T-cell (primary cell): ENCODE data around the gene GART. TPM values are rescaled to one million over a fixed set of nuclear protein-coding genes. Genes with fewer than 3 reads are reported as not detected.

Source experiments
- ATAC-seq, 4 experiments: fragments of 200-7000 bp in 3 of 4; fragments of 150-1000 bp in 1 of 4; cut with Tn5 transposase; replicated peaks in 1 of 4; 1 replicate in 3 of 4; 2 replicates in 1 of 4; pipeline ENCODE4 v1.10.0; 2021; ENCODE audit warnings: moderate library complexity in 3 of 4, mild to moderate bottlenecking in 2 of 4, moderate number of reproducible peaks in 1 of 4
- CTCF ChIA-PET, 2 donors: fragments of 300-600 bp; sonication (Branson Sonifier 250); formaldehyde crosslinking; loops; one replicate each; lab custom pipeline; 2022; ENCODE audit warnings: antibody characterized with exemption in 2 of 2; lab: Charles Lee
- POLR2A ChIA-PET, 2 donors: fragments of 300-600 bp; sonication (Branson Sonifier 250); formaldehyde crosslinking; loops; one replicate each; lab custom pipeline; 2022; ENCODE audit warnings: antibody characterized with exemption in 2 of 2; lab: Charles Lee
- DNase-seq, 35 experiments: peaks; one replicate each; pipeline versions ENCODE4 v3.0.0 to v3.0.0-alpha.2; 2013 to 2023
- H3K27ac ChIP-seq: one replicate; pipeline ENCODE4 v1.5.1; 2013; ENCODE audit warnings: low read length
- H3K27me3 ChIP-seq, 2 experiments: replicated peaks in 1 of 2; 1 replicate in 1 of 2; 2 replicates in 1 of 2; pipeline versions ENCODE4 v1.6.1 to v1.7.0; 2013; ENCODE audit warnings: low read length in 1 of 2, mixed read lengths in 1 of 2; ENCODE audit not compliant: control insufficient read depth in 2 of 2, insufficient read depth in 2 of 2; ENCODE audit errors: extremely low read depth in 1 of 2
- H3K36me3 ChIP-seq, 2 donors: 1 replicate in 1 of 2; 2 replicates in 1 of 2; pipeline versions ENCODE4 v1.6.1 to v1.7.0; 2013; ENCODE audit warnings: low read length in 1 of 2; ENCODE audit not compliant: control insufficient read depth in 2 of 2, insufficient read depth in 1 of 2; ENCODE audit errors: extremely low read depth in 1 of 2
- H3K4me1 ChIP-seq, 2 experiments: 1 replicate in 1 of 2; 2 replicates in 1 of 2; pipeline versions ENCODE4 v1.6.1 to v1.7.0; 2013; ENCODE audit warnings: low read length in 2 of 2, mixed read lengths in 1 of 2; ENCODE audit not compliant: insufficient read depth in 2 of 2, control insufficient read depth in 1 of 2; ENCODE audit errors: extremely low read depth in 1 of 2
- H3K4me3 ChIP-seq, 2 donors: 1 replicate in 1 of 2; 2 replicates in 1 of 2; pipeline versions ENCODE4 v1.5.1 to v1.7.0; 2013; ENCODE audit warnings: mild to moderate bottlenecking in 2 of 2, low read length in 1 of 2, moderate library complexity in 1 of 2; ENCODE audit not compliant: control insufficient read depth in 1 of 2; ENCODE audit errors: extremely low read depth in 1 of 2
- H3K9me3 ChIP-seq: 2 replicates; pipeline ENCODE4 v1.7.0; 2013
- H3K27ac Mint-ChIP-seq, 2 donors: one replicate each; pipeline ENCODE4 v1.8.0; 2020 to 2021; ENCODE audit warnings: mild to moderate bottlenecking in 2 of 2, mixed read lengths in 2 of 2
- H3K27me3 Mint-ChIP-seq, 2 donors: one replicate each; pipeline ENCODE4 v1.8.0; 2021 to 2022; ENCODE audit warnings: mixed read lengths in 2 of 2
- H3K36me3 Mint-ChIP-seq: one replicate; pipeline ENCODE4 v1.8.0; 2021; ENCODE audit warnings: mixed read lengths
- H3K4me1 Mint-ChIP-seq, 3 donors: one replicate each; pipeline ENCODE4 v1.8.0; 2020 to 2022; ENCODE audit warnings: mixed read lengths in 3 of 3, mild to moderate bottlenecking in 1 of 3
- H3K4me3 Mint-ChIP-seq, 3 donors: one replicate each; pipeline ENCODE4 v1.8.0; 2020 to 2022; ENCODE audit warnings: mild to moderate bottlenecking in 3 of 3, mixed read lengths in 3 of 3, moderate library complexity in 3 of 3
- H3K9me3 Mint-ChIP-seq, 3 donors: one replicate each; pipeline ENCODE4 v1.8.0; 2020 to 2022; ENCODE audit warnings: mixed read lengths in 3 of 3
- WGBS: methylation state at CpG from one replicate; pipeline ENCODE4 v1.1.5; 2013; ENCODE audit warnings: missing lambda C conversion rate; ENCODE audit not compliant: insufficient coverage; 5-methylcytosine and 5-hydroxymethylcytosine counted together
- total RNA-seq, 35 experiments: library from RNA in 6 of 35; stranded (reverse) in 6 of 35; fragments of 120-200 nt in 1 of 35; gene quantifications; one replicate each; pipeline versions ENCODE4 v1.2.1 to v1.2.4 and lab custom pipeline; 2013 to 2026

GART gene
- total RNA-seq, 5 donors from 2014 or later (not counting 1 experiment from before 2014, with no cell fraction given), result 37.6 to 97.4 (median 84.6) TPM

GRCh38 chr21:33558777-33559421, 17.0 kb upstream of the GART start:
- no peak overlapping the region for H3K4me3 Mint-ChIP-seq
- no CpG with 5 or more reads among the region's 4 CpGs for WGBS
- H3K4me3 ChIP-seq, result no peak overlapping the region
- CTCF ChIA-PET, result interaction anchor here (0.6 kb wide), 2 partner anchors 1077 to 1417 kb away, joined by 3 read pairs; no protein-coding TSS in a partner anchor
- POLR2A ChIA-PET, result interaction anchor here (0.6 to 1.1 kb wide), 10 partner anchors 11 to 112 kb away, joined by 3 to 10 read pairs (median 6); no protein-coding TSS in a partner anchor
- H3K4me1 ChIP-seq, result peaks cover 3 to 5% of the 10 kb centered on the region in 2 experiments
- no peaks in the 10 kb centered on the region for H3K27me3 ChIP-seq
- peak overlapping the region in 1 of 2 donors; percentile 50 for H3K27ac Mint-ChIP-seq
- no peaks in the 10 kb centered on the region for H3K27me3 Mint-ChIP-seq
- peaks cover 75 to 78% (median 78%) of the 10 kb centered on the region in 3 donors for H3K4me1 Mint-ChIP-seq
- H3K36me3 ChIP-seq, result peaks cover 3 to 73% of the 10 kb centered on the region in 2 donors
- ATAC-seq (no peak), DNase-seq (no peak)
- peaks cover 75% of the 10 kb centered on the region for H3K36me3 Mint-ChIP-seq
- H3K9me3 Mint-ChIP-seq, result no peaks in the 10 kb centered on the region
- no peak overlapping the region for H3K27ac ChIP-seq
- H3K9me3 ChIP-seq, result no peaks in the 10 kb centered on the region

GRCh38 chr21:33557447-33557846, 15.5 kb upstream of the GART start:
- Histone ChIP-seq H3K4me3 (no peak overlapping the region), H3K36me3 (peaks cover 5 to 83% of the 10 kb centered on the region in 2 donors), H3K27me3 (no peaks in the 10 kb centered on the region), H3K27ac (no peak overlapping the region), H3K4me1 (peaks cover 3 to 10% of the 10 kb centered on the region in 2 experiments), H3K9me3 (no peaks in the 10 kb centered on the region)
- Mint-ChIP-seq H3K27me3 (no peaks in the 10 kb centered on the region), H3K4me1 (peaks cover 73 to 80% (median 73%) of the 10 kb centered on the region in 3 donors), H3K9me3 (no peaks in the 10 kb centered on the region), H3K36me3 (peaks cover 80% of the 10 kb centered on the region), H3K4me3 (no peak overlapping the region), H3K27ac (no peak overlapping the region)
- POLR2A ChIA-PET, result interaction anchor here (0.6 to 1.4 kb wide), 6 partner anchors 8 to 23 kb away, joined by 3 to 8 read pairs (median 4); partner anchors contain the start of gene SON (in 1 of the 2)
- no peak for DNase-seq
- 90% methylated on average over 15 of the region's 19 CpGs for WGBS
- ATAC-seq, result no peak
- CTCF ChIA-PET, result interaction anchor here in 1 of 2 donors (0.7 to 1.2 kb wide), 4 partner anchors 13 to 48 kb away, joined by 3 to 4 read pairs (median 4); partner anchors contain the start of gene SON

- Histone ChIP-seq H3K4me3 (no peak overlapping the region), H3K27ac (no peak overlapping the region), H3K36me3 (peaks cover 25 to 88% of the 10 kb centered on the region in 2 donors), H3K4me1 (peaks cover 0 to 20% of the 10 kb centered on the region in 2 experiments), H3K27me3 (no peaks in the 10 kb centered on the region), H3K9me3 (no peaks in the 10 kb centered on the region)
- peaks cover 73% of the 10 kb centered on the region for H3K36me3 Mint-ChIP-seq
- ChIA-PET CTCF (interaction anchor here in 1 of 2 donors (0.9 kb wide), 1 partner anchor 52 kb away, joined by 4 read pairs; no protein-coding TSS in a partner anchor), POLR2A (interaction anchor here (0.6 to 0.7 kb wide), 2 partner anchors 10 to 303 kb away, joined by 3 to 4 read pairs; no protein-coding TSS in a partner anchor)
- H3K4me1 Mint-ChIP-seq, result peaks cover 60 to 68% (median 63%) of the 10 kb centered on the region in 3 donors
- H3K27ac Mint-ChIP-seq, result peak overlapping the region in 1 of 2 donors; percentile 50
- WGBS, result 99% methylated on average over 20 of the region's 32 CpGs
- no peaks in the 10 kb centered on the region for H3K27me3 Mint-ChIP-seq
- DNase-seq (no peak), ATAC-seq (peak in 1 of 4 experiments; percentile 22)
- no peaks in the 10 kb centered on the region for H3K9me3 Mint-ChIP-seq
- peak overlapping the region in 2 of 3 donors; percentile 36 to 60 for H3K4me3 Mint-ChIP-seq
Observed at GRCh38 chr21:33554982-33555344, 13.0 kb upstream of the GART start.

GRCh38 chr21:33554236-33554981, 12.5 kb upstream of the GART start:
- POLR2A ChIA-PET, result interaction anchor here in 1 of 2 donors (0.7 kb wide), 1 partner anchor 37 kb away, joined by 3 read pairs; no protein-coding TSS in a partner anchor
- Mint-ChIP-seq H3K4me3 (peak overlapping the region; percentile 19 to 59 (median 42)), H3K27ac (peak overlapping the region in 1 of 2 donors; percentile 50), H3K4me1 (peaks cover 63 to 68% (median 68%) of the 10 kb centered on the region in 3 donors), H3K27me3 (no peaks in the 10 kb centered on the region), H3K9me3 (no peaks in the 10 kb centered on the region), H3K36me3 (peaks cover 71% of the 10 kb centered on the region)
- peaks cover 0 to 20% of the 10 kb centered on the region in 2 experiments for H3K4me1 ChIP-seq
- WGBS, result 87% methylated on average over 18 of the region's 18 CpGs
- CTCF ChIA-PET, result interaction anchor here (0.5 to 0.9 kb wide), 2 partner anchors 53 to 350 kb away, joined by 3 to 4 read pairs; no protein-coding TSS in a partner anchor
- no peak overlapping the region for H3K27ac ChIP-seq
- ATAC-seq (no peak), DNase-seq (no peak)
- no peaks in the 10 kb centered on the region for H3K9me3 ChIP-seq
- H3K27me3 ChIP-seq, result no peaks in the 10 kb centered on the region
- H3K36me3 ChIP-seq, result peaks cover 25 to 88% of the 10 kb centered on the region in 2 donors
- no peak overlapping the region for H3K4me3 ChIP-seq

GRCh38 chr21:33552999-33553598, 11.2 kb upstream of the GART start:
- ChIA-PET CTCF (no interaction called here), POLR2A (interaction anchor here in 1 of 2 donors (0.6 kb wide), 2 partner anchors 22 to 861 kb away, joined by 3 to 5 read pairs; no protein-coding TSS in a partner anchor)
- ATAC-seq (peak in 1 of 4 experiments; percentile 11), DNase-seq (no peak)
- H3K36me3 ChIP-seq, result peaks cover 22 to 85% of the 10 kb centered on the region in 2 donors
- Mint-ChIP-seq H3K4me1 (peaks cover 58 to 69% (median 65%) of the 10 kb centered on the region in 3 donors), H3K36me3 (peaks cover 70% of the 10 kb centered on the region), H3K9me3 (no peaks in the 10 kb centered on the region), H3K27me3 (no peaks in the 10 kb centered on the region), H3K27ac (no peak overlapping the region), H3K4me3 (no peak overlapping the region)
- no peaks in the 10 kb centered on the region for H3K27me3 ChIP-seq
- H3K9me3 ChIP-seq, result no peaks in the 10 kb centered on the region
- H3K4me1 ChIP-seq, result peaks cover 0 to 20% of the 10 kb centered on the region in 2 experiments
- no peak overlapping the region for H3K4me3 ChIP-seq
- H3K27ac ChIP-seq, result no peak overlapping the region
- WGBS, result 97% methylated on average over 10 of the region's 12 CpGs
